G401.6 (cell line): ENCODE data around the gene DGKH.

Source experiments
- FAIRE-seq: peaks from 2 replicates; lab custom pipeline; 2012; peaks lifted over from hg19 to GRCh38; lab: Jason Lieb, UNC

DGKH gene

DNA sequence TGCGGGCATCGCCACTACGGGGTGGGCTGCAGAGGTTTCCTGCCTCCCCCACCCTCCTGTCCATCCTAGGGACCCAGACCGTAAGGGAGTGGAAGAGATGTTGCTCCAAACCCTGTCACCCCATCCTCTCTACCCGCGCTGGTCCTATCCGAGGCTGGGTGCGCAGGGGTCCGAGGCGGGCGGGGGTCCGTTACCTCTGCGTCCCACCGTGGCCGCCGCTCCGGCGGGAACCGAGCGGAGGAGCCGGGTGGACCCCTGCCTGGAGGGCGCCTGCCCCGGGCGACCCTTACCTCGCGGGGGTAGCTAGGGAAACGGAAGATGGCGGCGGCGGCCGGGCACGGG, at the start of gene DGKH:
DGKH (plus strand) TSS at position 307 of the 342 bp plus-strand sequence. CDS start 126 bp downstream, outside the sequence.
- FAIRE-seq, result no peak

DNA sequence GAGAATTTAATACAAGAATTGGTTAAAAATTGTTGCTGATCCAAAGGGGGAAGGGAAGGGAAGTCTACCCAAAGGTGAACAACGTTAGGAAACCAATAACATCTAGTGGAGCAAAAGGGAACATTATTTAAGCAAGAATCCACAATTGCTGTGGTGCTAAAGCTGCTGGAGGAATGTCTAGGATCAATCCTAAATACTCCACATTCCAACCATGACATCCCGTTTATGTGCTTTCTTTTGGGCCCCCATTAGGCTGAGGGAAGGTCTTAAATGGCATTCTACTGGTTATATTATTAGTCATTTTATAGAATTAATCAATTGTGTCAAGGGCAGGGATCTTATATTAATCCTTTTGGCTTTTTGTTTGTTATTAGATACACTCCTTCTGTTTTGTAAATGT, 47.6 kb upstream of the DGKH start:
- FAIRE-seq, result no peak

DNA sequence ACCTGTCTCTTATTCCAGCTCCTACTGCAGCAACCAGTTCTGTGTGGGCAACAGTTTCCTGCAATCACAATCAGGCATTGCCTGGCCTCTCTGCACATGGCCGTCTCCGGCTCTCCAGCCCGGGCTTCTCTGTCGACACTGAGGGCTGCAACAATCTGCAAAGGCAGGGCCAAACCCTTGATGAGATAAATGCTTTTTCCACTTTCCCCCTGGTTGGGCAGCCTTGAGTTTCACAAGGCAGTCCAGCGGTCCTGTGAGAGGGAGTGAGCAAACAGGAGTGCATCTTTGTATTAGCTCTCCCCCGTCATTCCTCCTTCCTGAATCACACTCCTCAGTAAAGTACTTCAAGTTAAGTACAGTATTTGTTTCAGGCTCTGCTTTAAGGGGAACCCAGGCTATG, 46.9 kb upstream of the DGKH start:
- FAIRE-seq, result no peak

DNA sequence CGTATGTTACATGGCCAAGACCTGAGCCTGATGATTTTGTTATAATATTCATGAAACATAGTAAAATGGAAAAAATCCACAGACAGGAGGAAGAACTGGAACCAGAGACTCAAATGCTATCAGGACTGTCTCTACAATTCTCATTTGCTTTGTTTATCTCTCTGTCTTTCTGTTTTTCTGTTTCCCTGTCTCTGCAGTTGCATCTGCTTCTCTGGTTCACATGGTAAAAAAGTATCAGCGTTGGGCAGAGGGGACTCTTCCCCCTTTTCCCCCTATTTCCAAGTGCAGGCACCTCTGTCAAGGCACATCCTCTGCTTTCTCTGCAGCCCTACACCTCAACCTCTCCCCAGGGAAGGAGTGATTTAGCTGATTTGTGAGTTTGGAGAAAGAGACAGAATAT, 46.4 kb upstream of the DGKH start:
- no peak for FAIRE-seq

- FAIRE-seq, result no peak
Observed at GRCh38 chr13:42007844-42008243, 40.6 kb upstream of the DGKH start.

DNA sequence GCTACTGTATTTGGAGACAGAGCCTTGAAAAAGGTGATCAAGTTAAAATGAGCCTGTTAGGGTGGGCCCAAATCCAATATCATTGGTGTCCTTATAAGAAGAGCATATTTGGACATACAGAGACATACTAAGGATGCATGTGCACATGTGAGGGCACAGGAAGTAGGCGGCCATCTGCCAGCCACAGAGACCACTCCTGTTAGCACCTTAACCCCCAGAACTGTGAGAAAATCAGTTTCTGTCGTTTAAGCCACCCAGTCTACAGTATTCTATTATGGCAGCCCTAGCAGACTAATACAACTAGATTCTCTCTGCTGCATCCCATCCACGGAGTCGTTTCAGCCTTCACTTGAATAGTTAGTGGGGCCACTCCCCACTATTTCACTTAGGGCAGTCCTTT, 39.4 kb upstream of the DGKH start:
- FAIRE-seq, result no peak

DNA sequence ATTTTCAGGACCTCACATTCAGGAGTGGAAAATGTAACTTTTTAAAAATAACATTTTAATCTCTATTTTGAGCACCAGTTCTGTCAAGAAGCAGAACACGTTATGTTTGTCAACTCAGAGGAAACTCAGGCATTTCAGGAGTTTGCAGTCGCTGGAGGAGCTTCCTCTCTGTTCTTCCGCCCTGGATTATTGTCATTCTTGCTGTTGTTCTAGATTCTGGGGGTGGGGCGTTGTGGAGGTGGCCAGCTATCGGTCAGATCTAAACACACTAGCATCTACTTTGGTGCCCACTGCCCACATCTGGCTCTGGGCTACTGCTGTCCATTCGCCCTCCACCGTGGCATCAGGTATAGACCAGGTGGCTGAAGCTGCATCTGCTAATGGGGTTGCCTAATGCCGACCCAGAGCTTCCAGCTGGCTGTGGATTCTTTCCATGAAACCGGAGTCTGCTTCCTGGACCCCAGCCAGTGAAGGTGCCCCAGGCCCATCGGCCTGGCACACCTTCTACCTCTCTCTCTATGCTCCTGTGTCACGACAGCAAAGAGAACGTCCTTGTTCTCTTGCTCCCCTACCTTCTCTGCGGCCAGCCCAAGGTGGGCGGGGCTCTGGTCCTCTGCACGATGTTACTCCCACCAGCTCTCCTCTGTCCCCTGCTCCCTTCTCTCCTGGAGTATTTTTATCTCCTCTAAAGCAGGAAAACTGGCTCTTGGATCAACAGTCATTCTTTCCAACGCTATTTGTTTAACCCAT, 36.7 kb upstream of the DGKH start:
- no peak for FAIRE-seq

- FAIRE-seq, result no peak
Observed at GRCh38 chr13:42014119-42014518, 34.3 kb upstream of the DGKH start.

DNA sequence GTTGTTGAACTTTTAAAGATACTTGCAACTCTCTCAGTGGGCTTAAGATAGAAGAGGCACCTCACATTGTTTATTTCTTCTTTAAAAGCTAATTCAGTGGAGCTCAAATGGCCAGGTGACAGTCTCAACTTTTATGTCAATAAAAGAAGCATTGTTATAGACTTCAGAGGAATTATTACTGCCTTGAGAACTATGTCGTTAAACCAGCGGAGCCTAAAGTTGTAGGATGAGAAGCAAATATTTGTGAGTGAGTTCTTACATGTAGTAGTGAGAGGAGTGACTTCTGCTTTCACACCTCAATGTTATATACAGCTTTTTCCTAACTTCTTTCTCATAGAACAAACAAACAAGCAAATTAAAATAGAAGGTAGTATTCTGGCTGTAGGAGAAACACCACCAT, 31.2 kb upstream of the DGKH start:
- FAIRE-seq, result no peak

- no peak for FAIRE-seq
Observed at GRCh38 chr13:42021851-42022250, 26.6 kb upstream of the DGKH start.

DNA sequence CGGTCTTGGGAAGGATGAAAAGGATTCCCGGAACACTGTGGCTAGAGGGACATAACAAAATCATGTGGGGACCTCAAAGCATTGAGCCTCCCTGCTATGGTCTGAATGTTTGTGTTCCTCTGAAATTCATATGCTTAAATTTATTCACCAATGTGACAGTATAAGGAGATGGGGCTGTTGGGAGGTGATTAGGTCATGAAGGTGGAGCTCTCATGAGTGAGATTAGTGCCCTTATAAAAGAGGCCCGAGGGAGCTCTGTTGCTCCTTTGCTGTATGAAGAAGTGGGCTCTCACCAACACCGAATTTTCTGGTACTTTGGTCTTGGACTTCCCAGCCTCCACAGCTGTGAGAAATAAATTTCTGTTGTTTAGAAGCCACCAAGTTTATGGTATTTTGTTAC, 26.1 kb upstream of the DGKH start:
- FAIRE-seq, result no peak

DNA sequence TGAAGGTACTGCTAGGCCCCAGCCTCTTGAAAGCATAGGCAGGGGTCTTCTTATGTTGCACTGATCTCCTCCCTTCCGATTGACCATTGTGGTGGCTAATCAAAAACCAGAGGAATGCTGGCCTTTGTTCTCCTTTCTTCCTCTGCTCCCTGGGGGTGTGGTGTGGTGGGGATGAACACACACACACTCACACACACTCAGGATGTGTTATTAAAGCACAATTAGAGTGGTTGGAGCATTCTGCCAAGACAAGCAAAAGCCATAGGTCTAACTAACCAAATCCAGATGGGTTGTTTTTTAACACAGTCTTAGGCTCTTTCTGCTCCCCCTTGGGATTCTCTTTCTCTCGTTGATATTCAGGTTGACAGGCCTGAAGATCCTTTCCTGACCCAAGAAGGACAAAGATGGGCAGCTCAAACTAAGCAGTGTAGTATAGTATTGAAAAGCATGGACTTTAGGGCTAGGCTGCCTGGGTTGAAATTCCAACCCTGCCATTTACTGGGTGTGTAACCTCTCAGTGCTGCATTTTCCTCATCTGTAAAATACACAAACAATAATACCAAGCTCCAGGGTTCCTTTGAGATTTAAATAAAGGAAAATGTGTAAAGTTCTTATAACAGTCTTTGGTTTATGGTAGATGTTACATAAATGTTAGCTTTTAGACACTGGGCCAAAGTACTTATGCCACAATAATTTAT, 25.5 kb upstream of the DGKH start:
- no peak for FAIRE-seq

DNA sequence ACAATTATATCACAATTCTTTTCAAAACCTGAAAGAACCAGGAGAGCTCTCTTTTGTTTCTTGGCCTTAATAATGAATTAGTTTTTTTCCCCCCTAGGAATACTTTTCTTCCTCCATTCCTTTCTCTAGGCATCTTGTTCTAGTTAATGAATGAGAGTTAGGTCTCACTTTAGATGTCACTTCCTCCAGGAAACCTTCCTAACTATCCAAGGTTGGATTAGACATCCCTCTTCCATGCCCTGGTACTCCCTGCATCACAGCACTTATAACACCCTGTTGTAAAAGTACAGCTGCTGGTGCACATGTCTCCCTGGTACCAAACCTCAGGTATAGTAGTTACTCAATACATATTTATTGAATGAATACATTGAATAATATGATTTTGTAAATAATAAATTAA, 21.2 kb upstream of the DGKH start:
- FAIRE-seq, result no peak

- no peak for FAIRE-seq
Observed at GRCh38 chr13:42028113-42028799, 20.2 kb upstream of the DGKH start.

DNA sequence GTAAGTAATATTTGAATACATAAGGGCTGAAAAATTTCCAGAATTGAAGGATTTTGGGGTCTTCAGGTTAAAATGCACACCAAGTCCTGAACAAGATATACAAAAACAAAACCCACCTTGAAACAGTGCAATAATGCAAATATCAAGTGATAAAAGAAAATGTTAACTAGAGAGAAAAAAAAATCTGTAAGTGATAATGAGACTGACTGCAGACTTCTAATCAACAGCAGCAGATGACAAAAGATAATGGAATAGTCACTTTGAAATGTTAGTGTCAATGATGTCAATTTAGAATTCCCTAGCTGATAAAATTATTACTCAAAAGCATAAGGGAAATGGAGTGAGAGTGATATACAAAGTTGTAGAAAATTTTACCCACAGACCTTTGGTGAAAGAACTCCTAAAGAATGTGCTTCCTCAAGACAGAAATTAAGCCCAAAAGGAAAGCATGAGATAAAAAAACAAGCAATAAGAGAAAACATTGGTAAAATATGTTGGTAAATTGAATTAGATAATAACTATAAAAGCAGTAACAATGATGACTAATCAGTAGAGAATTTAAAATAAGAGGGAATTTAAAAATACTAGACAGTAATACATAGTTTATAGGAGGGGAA, 12.4 kb upstream of the DGKH start:
- FAIRE-seq, result peak; percentile 37

- FAIRE-seq, result no peak
Observed at GRCh38 chr13:42036711-42037110, 11.7 kb upstream of the DGKH start.

DNA sequence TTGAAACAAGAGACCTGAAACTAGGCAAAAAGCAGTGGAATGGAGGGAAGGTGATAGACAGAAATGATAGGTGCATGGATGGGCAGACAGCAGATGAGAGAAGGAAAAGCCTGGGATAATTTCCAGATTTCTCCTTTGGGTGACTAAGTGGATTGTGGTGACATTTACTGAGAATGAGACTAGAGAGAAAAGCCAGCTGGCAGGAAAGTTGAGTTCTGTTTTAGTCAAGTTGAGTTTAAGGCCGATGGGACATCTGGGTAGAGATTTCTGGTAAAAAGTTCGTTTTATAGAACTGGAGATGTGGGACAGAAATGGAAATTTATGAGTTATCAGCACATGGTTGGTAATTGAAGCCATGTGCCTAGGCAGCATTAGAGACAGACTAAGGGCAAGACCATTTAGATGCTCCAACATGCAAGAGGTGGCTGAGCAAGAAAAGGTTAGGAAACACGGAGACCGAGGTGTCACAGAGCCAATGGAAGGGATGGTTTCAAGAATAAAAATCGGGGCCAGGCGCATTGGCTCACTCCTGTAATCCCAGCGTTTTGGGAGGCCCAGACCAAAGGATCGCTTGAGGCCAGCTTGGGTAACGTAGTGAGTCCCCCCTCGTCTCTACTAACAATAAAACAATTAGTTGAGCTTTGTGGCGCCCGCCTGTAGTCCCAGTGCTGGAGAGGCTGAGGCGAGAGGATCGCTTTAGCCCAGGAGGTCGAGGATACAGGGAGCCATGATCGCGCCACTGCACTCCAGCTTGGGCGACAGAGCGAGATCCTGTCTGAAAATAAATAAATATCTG, 9.6 kb upstream of the DGKH start:
- no peak for FAIRE-seq

GRCh38 chr13:42039457-42039945, 8.9 kb upstream of the DGKH start:
- no peak for FAIRE-seq

DNA sequence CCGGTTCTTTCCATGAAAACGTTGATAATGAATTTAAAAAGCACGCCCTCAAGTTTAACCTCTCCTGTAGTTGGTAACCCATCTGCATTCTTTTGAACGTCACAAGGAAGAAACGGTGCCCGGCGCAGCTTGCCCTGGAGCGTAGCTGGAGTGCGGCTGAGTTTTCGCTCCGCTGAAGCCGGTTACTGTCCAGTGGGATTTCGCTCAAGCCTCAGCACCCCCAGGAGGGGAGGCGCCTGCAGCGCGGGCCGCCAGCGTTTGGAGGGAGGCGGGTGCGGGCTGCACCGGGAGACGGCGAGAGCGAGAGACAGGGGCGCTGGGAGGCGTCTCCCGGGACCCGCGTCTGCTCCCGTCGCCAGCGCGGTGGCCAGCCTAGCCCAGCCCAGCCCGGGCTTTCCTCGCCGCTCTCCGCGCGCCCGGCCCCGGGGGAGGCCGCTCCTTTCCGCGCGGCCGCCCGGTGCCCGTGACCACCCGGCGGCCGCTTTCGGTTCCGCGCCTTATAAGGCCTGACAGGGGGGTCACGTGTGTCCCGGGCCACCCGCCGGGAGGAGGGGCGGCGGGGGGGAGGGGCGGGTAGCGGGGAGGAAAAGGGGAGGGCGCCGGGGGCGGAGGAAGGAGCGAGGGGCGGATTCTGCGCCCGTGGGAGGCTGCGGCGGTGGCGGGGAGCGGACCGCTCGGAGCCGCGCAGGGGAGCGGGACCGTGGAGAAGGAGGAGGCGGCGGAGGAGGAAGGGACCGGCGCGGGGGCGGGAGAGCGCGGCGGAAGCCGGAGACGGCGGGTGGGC, 8.3 kb upstream of the DGKH start:
- FAIRE-seq, result peak; percentile 8

GRCh38 chr13:42040730-42041010, 7.8 kb upstream of the DGKH start:
- FAIRE-seq, result no peak

GRCh38 chr13:42041011-42041683, 7.3 kb upstream of the DGKH start:
- FAIRE-seq, result no peak
